ENCODE results near the gene PLXNB3. TPM values are rescaled to one million over a fixed set of nuclear protein-coding genes. Genes with fewer than 3 reads are reported as not detected.

Gene PLXNB3
- total RNA-seq, 1 donor from 2014 or later, result 7.6 TPM

DNA sequence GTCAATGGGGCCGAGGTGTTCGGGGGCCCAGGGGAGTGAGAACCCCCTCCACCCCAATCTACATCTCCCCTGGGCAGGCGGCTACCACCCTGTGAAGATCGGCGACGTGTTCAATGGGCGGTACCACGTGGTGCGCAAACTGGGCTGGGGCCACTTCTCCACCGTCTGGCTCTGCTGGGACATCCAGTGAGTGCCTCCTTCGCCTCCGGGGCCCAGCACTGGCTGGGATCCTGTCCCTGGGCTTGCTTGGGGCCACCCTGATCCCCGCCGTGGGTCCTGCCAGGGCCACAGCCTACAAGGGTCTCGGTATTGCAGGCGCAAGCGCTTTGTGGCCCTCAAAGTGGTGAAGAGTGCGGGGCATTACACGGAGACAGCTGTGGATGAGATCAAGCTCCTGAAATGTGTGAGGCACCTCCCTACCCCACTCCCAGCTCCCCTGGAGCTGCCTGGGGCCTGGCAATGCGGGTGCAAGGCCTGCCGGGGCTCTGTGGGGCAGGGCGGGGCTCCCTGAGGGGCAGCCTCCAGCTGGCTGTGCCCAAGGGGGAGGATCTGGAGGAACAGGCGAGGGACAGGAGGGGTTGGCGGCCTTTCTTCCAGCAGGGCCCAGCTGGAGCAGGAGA lies 17.5 kb downstream of the PLXNB3 start:
- intact Hi-C loops (cut with DNase I), result no loop called here
- DNase-seq (ENCODE audit: low spot score), result no peak

DNA sequence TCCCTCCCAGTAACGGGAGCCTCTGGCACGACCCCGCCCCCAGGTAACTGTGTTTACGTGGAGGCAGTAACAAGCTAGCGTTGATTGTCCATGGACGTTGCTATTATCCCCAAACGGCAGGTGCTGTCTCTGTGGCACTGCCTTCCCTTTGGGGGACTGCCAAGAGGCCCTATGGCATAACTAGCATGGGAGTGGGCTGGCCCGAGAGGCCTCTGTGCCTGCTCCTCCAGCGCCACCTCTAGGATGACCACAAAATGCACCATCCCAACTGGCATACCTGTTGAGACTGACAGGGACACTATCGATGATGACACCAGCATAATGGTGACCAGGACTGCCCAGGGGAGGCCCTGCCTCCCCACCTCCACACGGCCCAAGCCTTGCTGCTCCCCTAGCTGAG lies 18.3 kb downstream of the PLXNB3 start:
- no peak for DNase-seq (ENCODE audit: low spot score)
- intact Hi-C loops (cut with DNase I), result no loop called here

DNA sequence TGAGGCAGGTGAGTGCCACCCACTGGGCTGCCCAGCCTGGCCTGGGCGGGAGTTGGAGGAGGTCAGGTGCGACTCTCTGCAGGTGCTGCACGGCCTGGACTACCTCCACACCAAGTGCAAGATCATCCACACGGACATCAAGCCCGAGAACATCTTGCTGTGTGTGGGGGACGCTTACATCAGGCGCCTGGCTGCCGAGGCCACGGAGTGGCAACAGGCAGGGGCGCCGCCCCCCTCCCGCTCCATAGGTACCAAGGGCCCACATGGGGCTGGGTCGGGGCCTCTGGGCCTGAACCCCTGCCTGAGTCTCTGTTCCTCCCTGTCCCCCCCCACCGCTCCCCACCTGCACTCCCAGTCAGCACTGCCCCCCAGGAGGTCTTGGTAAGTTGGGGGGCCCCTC lies 18.8 kb downstream of the PLXNB3 start:
- intact Hi-C loops (cut with DNase I), result no loop called here
- no peak for DNase-seq (ENCODE audit: low spot score)

DNA sequence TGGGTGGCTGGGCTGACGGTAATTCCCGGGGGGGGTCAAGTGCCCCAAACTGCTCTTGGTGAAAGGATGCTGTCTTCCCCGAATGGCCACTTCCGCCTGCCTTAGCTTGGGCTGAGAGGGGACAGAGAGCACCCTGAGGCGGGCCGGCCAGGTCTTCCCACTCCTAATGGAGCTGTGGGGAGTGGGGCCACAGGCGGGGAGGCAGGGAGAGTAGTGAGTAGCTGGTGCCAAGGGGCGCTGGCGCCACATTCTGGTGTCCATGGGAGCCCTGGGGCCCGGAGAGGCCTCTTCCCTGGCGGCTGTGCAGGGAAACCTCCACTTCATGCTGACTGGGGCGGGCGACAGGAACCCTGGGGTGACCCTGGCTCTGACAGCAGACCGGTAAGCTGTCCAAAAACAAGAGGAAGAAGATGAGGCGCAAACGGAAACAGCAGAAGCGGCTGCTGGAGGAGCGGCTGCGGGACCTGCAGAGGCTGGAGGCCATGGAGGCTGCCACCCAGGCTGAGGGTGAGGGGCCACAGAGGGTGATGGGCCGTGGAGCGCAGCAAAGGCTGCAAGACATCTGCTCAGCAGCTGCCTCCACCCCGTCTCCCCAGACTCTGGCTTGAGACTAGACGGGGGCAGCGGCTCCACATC lies 19.4 kb downstream of the PLXNB3 start:
- intact Hi-C loops (cut with DNase I), result no loop called here
- DNase-seq (ENCODE audit: low spot score), result no peak

DNA sequence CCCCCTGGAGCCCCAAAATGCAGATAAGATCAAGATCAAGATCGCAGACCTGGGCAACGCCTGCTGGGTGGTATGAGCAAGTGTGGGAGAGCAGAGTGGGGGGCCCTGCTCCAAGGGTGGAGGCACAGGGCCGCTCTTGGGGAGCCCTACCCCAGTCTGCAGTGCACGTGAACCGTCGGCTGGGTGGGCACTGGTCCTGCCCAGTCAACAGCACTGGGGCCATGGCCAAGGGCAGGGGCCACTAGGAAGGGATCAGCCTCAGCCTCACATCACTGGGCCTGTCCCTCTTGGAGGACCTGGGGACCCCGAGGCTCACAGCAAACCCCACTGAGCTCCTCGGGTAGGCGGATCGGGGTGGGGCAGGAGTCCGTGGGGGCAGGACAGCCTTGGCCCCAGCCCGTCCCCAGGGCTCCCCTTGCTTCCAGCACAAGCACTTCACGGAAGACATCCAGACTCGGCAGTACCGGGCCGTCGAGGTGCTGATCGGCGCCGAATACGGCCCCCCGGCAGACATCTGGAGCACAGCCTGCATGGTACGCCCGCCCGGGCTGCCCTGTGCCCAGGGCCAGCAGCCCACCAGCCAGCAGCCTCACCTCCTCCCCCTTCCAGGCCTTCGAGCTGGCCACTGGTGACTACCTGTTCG lies 20.4 kb downstream of the PLXNB3 start:
- DNase-seq (ENCODE audit: low spot score), result no peak
- intact Hi-C loops (cut with DNase I), result no loop called here

DNA sequence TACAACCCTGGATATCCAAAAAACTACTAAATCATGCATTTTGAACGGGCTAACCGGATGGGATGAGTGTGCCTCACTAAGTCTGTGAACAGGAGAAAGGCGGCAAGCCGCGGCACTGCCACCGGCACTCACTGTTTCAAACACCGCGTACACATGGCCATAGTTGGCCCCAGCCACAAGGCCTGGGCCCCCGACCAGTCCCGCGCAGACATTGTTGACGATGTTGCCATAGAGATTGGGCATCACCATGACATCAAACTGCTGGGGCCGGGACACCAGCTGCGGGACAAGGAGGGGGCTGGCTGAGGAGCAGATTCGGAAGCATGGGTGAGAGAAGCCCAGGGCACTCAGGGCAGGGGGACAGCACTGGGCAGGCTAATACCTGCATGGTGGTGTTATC lies 22.6 kb downstream of the PLXNB3 start:
- intact Hi-C loops (cut with DNase I), result no loop called here
- DNase-seq (ENCODE audit: low spot score), result no peak

DNA sequence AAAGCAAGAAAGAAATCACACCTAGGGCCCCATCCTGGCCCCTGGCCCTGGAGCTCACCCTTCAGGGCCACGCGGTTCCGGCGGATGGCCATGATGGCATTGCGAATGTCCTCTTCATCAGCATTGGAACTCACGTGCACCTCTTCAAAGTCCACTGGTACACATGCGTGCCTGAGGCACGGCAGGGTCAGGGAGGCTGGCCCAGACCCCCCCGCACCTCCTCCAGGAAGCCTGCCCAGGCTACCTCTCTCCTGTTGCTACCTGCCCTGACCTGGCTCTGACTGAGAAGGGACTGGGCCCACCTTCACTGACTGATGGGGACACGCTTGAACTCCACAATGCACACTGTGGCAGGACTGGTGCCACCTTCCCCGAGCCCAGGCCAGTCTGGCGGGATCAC lies 25.6 kb downstream of the PLXNB3 start:
- no peak for DNase-seq (ENCODE audit: low spot score)
- intact Hi-C loops (cut with DNase I), result no loop called here

DNA sequence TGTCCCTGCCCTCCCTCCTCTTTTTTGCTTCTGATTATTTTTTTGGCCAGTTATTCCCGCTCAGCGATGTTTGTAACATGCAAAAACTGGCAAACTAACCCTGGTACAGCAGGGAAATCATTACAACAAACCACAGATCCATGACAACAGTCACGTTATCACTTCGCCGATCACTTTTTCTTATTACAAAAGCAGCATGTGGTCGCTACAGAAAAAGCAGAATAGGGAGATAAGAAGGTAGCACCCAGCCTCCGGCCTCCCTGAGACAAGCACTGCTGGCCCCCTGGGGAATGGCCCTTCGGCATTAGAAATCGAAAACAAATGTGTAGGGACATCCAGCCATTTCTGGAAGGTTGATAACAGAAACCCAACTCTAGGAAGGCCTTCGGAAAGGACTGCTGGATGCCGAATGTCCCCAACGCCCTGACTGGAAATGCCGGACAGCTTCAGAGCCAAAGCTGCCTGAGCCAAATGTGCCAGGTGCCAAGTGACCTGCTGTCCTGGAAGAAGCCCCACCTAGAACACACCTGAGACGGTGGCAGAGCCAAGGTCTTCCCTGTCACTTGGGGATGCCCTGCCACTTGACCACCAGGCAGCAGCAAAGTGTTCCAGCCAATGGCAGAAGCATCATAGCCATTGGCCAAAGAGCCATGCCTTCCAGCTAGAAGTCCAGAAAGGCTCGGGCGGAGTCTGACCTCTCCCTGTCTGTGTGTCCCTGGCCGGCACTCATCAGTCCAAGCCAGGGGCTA lies 27.2 kb downstream of the PLXNB3 start:
- no peak for DNase-seq (ENCODE audit: low spot score)
- intact Hi-C loops (cut with DNase I), result no loop called here

DNA sequence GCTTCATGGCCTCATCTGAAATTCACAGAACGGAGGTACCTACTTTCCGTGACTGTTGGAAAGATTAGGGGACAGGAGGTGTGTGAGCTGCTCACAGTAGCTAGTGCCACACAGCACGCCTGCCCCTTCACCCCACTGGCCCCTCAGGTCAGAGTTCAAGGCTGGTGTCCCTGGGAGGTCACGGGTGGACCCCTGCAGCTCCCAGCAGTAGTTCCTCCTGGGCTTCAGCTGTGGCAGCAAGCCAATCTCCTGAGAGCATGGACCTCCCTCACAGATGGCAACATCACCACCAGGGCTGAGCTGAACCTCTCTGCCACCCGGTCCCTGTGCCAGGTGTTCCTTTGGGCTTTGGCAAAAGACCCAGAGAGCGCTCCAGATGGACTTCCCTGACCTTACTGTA lies 28.3 kb downstream of the PLXNB3 start:
- intact Hi-C loops (cut with DNase I), result no loop called here
- DNase-seq (ENCODE audit: low spot score), result no peak

DNA sequence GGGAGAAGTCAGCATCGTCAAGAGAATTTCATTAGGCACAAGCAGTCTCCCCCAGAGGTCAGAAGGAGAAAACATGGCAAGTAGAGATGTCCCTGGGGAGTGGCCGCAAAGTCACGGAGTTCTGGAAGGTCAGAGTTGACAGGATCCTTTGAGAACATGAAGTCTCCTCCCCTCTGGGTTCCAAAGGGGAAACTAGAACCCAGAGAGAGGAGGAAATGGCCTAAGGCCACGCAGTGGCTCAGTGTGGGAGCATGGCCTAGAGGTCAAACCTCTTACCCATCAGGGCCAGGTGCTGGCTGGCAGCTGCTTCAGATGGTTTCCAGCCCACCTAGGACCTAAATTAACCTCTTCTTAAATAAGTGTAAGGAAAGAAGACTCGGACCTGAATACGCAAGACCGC lies 29.2 kb downstream of the PLXNB3 start:
- DNase-seq (ENCODE audit: low spot score), result no peak
- intact Hi-C loops (cut with DNase I), result no loop called here

DNA sequence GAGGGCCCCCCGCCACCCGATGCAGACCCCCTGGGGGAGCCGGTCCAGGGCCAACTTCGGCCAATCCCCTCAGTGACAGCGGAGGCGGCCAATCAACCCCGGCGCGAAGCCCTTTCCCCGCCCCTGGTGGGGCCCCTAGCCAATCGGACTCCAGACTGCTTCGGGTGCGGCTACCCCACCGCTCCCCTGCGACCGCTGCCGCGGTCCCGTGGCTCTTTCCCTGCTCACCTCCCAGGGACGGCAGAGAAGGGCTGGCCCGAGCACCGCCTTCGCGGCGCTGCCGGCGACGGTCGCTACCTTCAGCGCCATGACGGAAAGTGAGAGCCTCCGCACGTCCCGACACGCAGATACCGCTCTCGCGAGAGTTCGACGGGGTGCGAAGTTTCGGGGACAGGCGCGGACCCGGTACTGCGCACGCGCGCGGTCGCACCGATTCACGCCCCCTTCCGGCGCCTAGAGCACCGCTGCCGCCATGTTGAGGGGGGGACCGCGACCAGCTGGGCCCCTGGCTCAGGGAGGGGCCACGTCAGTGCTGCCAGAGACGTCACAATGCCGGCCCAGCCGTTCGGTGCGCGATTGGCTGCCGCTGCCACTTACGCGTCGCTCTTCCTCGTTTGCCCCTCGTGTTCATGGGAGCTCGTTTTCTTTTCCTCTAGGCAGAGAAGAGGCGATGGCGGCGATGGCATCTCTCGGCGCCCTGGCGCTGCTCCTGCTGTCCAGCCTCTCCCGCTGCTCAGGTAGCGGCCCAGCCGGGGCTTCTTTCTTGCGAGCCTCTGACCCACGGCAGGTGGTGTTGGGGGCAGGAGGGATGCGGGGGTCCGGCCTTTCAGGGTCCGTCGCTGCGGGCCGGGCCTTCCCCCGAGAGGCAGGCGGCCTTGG lies 30.2 kb downstream of the PLXNB3 start, which contains the start of the genes IDH3G and SSR4:
Gene IDH3G (minus strand): TSS at position 358 of the 879 bp plus-strand sequence. CDS start 49 bp downstream, at position 309.
Gene SSR4 (plus strand): TSS at position 651 of the 879 bp plus-strand sequence. CDS start 20 bp downstream, at position 671.
- intact Hi-C loops (cut with DNase I), result loop anchor here (1.0 kb wide), 1 partner anchor 134 kb away; no protein-coding TSS in a partner anchor
- peak; percentile 96 for DNase-seq (ENCODE audit: low spot score)

DNA sequence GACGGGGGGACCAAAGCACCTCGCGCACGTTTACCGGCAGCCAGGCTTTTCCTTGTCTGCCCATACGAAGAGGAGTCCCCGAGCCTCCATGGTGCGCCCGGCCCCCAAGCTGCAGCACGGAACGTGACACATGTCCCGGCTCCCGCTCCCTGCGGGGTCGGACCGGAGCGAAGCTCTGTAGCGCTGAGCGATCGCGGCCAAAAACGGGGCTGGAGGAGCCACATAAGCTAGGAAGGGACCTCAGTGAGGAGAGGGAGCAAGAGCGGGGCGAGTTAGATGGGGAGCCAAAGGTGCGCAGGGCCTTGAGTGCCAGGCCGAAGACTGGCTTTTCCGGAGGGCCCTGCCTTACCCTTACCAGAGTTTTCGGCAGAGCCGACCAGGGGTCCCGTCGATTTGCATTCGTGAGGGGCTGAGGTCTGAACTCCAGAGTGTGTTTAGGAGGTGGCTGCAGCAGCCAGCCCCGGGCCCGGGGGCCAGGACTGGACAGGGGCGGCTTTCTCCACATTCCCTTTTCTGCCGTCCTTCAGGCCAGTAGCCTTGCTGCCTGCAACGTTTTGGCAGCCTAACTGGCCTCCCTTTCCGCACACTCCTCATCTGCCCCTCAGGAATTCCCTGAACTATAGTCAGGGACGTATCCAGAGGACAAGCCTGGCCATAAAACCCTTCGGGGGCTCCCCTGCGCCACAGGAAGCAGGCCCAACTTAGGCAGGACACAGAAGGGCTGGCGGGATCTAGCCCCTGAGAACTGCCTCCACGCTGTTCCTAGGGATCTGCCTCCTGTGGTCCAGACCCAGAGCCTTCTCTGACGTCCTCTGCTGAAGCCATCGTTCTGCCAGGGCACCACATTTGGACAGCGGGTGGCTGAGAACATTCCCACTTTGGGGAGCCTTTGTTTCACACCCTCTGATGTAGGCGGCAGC lies 31.1 kb downstream of the PLXNB3 start:
- no peak for DNase-seq (ENCODE audit: low spot score)
- intact Hi-C loops (cut with DNase I), result loop anchor here (1.0 kb wide), 1 partner anchor 133 kb away; no protein-coding TSS in a partner anchor

DNA sequence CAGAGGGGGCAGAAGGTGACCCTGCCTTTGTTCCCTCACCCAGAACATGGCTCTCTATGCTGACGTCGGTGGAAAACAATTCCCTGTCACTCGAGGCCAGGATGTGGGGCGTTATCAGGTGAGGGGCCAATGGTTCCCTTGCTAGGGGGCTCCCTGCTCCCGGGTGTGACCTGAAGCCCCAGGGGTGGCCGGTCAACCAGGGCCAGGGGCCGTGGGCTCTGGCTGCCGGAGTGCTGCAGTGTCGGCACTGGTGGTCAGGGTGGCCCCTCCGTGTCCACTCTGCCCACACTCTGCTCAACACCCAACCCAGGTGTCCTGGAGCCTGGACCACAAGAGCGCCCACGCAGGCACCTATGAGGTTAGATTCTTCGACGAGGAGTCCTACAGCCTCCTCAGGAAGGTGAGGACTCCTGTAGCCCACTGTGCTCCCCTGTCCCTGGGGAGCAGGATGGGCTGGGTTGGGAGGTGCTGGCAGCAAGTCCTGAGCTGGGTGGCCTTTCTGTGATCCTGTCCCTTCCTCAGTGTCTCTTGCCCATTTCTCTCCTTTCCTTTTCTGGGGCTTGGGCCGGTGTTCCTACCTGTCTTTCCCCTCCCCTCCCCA lies 33.5 kb downstream of the PLXNB3 start:
- intact Hi-C loops (cut with DNase I), result no loop called here
- DNase-seq (ENCODE audit: low spot score), result no peak

DNA sequence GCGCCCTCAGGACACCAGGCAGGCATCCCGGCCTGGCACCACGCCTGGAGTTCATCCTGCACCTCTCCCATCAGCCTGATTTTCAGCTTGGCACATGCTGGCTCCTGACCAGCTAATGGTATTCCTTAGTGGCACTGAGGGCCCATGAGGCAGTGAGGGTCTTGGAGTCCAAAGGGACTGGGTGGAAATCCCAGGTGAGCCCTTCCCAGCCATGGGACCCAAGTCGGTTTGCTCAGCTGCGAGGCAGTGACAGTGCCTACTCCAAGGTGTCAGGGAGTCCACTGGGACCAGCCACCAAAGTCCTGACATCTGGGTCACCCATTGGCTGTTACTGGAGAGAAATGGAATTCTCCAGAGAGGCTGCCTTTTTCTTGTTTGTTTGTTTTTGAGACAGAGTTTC lies 35.3 kb downstream of the PLXNB3 start:
- DNase-seq (ENCODE audit: low spot score), result no peak
- intact Hi-C loops (cut with DNase I), result no loop called here

DNA sequence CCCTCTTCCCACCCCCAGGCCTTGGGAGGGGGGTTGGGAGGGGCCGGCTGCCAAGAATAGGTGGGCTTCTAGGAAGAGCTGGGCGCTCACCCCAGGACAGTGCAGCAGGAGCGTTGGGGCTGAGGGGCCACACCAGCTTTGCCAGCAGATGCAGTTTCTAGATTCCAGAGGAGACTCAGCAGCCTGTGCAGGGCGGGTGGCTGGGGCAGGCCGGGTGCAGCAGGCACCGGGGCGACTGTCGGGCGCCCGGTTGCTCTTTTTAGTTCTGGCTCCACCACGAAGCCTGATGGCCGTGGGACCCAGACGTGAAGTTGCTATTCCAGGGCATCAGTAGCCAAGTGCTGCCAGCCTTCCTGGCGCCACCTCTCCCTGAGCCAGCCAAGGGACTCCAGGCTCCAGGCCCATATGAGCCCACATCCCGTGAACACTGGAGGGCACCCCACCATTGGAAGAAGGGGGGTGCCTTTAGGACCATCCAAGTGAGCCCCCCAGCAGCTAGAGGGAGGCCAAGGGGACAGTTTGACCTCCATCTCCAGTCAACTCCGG lies 36.2 kb downstream of the PLXNB3 start:
- no peak for DNase-seq (ENCODE audit: low spot score)
- intact Hi-C loops (cut with DNase I), result no loop called here

DNA sequence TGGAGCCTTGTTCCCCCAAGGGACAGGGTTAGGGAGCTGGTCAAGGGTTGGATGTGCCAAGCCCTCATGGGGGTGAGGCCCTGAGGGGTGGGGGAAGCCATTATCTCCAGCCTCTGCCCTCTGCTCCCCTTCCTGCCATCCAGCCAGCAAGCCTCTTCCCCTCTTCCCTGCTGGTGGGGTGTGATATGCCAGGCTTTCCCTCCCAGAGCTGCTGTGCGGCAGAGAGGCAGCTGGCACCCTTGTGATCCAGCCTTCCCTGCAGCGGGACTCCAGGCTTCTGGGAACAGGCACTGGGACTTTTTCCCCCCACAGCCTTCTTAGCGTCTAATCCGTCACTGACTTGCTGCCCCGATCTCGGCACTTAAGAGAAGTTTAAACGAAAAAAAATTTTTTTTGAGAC lies 36.7 kb downstream of the PLXNB3 start:
- intact Hi-C loops (cut with DNase I), result no loop called here
- no peak for DNase-seq (ENCODE audit: low spot score)

DNA sequence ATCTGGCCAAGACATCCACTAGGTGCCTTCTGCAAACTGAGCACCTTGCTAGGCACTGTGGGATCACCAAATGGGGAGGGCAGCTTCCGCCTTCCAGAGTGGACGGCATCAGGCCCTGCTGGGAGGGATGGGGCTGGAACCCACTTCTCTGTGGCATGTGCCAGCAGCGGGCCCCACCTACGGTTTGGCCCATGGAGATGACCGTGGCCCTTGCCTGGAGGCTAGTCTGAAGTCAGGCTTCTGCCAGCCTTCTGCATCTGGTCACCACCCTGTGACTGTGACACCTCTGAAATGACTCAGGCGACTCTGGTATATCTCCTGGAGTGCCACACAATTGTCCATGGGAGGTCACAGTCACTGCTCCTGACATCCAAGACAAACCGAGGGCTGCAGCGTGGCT lies 37.6 kb downstream of the PLXNB3 start:
- intact Hi-C loops (cut with DNase I), result no loop called here

More for the DNA sequence above, 37.6 kb downstream of the PLXNB3 start:
- DNase-seq (ENCODE audit: low spot score), result no peak

Data from cardiac septum (tissue), 1 donor.